LoVo (cell line): ENCODE results near the gene TFEB.

Experiments used
- DNase-seq: peaks from one replicate; pipeline ENCODE4 v3.0.0-alpha.2; 2016; ENCODE audit warnings: low spot score

The TFEB gene

GRCh38 chr6:41638002-41638934 is 97.1 kb downstream of the TFEB start, which contains the start of gene MDFI:
TSS of gene MDFI (plus strand) at chr6:41638468. CDS start at chr6:41638750, 282 bp downstream.
- no peak for DNase-seq

DNA sequence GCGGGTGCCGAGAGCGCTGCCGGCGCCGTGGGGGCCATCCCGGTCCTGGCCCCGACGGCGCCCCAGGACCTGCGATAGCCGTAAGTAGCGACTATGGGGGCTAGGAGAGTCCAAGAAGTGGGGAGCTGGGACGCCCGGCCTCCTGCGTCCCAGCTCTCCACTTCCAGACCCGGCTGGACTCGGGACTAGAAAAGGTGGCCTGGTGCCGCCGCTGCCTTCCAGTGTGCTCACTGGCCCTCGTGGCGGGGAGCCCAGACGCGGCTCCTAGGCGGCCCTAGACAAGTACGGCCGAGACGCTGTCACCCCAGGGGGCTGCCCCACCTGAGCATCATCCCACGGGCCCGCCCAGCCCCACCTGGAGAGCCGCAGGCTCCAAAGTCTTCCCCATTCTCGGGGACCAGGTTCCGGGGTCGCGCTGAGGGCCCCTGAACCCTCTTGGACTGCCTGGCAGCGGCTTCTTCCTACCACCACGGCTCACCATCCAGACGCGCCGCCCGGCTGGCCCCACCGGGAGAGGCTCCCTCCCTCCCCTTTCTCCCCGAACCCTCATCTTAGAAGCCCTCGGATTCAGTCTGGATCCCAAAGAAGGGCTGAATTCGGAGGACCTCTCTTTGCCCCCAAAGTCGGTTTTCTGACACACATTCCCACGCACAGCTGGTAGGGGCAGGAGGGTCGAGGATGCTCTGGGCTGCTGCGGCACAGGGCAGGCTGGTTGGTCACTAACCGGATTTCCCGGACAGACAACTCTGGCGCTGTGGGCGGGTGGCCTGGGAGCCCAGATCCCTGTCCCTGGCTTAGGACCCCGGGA is 98.0 kb downstream of the TFEB start:
- peak; percentile 31 for DNase-seq

DNA sequence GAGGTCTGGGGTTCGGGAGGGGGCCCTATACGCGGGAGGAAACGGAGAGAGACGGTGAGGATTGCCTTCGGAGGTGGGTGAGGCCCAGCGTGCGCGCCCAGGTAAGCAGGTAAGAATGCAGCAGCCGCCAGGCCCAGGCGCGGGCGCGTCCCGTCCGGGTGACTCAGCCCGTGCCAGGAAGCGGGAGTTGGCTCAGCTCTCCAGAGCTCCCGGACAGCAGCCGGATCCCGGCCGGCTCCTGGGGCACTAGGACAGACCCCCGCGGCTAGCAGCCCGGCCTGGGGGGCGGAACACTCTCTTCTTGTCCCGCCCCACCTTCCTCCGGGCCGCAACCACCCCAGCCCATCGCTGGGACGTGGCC is 98.6 kb downstream of the TFEB start:
- peak; percentile 89 for DNase-seq

DNA sequence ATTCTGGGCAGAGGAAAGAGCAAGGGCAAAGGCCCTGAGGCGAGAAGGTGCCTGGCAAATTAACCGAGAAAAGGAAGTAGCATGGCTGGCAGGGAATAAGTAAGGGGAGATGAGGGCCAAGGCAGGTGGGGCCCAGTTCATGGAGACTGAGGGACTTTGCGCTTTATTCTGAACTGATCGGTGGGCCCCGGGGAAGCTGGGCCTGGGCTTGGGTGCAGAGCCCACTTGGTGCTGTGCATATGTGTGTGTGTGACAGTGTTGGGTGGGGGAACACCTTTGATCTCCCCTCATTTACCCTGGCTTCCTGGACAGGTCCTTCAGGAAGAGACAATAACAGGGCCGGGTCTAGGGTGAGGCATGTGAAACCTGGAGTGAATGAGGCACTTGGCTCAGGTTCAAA is 100.0 kb downstream of the TFEB start:
- DNase-seq: no peak

DNA sequence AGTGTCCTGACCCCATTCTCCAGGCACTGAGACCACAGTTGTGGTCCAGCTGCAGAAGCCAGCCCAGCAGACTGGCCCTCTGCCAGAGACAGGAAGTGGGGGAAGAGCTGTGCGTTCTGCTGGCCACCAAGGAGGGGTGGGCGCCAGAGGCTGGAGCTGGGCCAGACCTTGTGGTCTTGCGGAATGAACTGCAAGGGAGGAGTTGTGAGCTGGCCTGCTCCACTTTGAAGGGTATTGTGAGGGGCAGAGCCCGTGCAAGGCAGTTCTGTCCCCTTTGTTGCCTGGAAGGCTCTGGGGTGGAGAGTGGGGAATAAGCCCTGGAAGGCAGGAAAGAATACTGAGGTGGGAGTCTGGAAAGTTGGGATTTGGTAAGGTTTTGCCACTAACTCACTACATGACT is 100.8 kb downstream of the TFEB start:
- no peak for DNase-seq
